ENCODE measurements around the gene NSMF. TPM values are rescaled to one million over a fixed set of nuclear protein-coding genes. Genes with fewer than 3 reads are reported as not detected.

The NSMF gene
- polyA plus RNA-seq, 1 donor (not counting 4 experiments of a cell fraction or from before 2014, with no cell fraction given) = 29.5 TPM

DNA sequence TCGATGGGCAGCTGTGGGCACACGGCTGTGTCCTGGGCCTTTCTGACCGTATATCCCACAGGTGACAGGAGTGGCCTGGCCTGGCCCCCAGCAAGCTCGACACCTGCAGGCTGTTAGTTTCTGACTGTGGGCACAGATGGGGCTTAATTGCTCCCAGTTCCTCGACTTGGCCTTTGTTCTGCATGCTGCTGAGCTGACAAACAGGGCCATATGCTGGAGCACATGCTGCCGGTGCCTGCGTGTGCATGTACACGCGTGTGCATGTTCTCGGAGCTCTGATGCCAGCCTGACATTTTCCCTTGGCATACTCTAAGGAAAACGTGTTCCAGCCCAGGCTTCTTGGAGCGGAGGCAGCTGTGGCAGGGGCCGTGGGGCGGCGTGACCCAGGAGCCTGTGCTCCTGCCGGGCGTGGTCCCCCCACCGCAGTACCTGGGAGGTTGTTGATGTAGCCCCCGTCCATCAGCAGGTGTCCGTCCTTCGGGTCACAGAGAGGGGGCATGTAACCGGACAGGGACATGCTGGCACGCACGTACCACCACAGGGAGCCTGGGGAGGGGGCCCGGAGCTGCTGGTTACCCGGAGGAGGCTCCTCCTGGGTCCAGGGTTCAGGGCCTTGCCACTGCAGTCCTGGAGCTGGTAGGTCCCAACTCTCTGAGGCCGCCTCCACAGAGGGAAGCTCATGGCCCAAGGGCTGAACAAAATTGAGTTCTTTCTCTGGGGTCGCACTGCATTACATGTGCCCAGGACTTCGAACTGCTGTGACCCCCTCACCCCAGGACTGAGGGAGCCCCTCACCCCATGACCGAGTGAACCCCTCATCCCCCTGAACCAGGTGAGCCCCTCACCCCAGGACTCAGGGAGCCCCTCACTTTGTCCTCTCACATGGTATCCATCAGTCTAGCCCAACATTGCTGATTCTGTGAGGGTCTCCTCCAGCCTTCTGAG lies 4.1 kb upstream of the NSMF start:
- Histone ChIP-seq H3K9me1 (ENCODE audit: control insufficient read depth, extremely low read depth, insufficient read depth, low read length) (no peaks in the 10 kb centered on the region), H3K4me3 (ENCODE audit: control insufficient read depth in 2 of 3, extremely low read depth in 1 of 3, insufficient read depth in 2 of 3, low read depth in 1 of 3, low read length in 3 of 3) (no peak overlapping the region), H3K36me3 (ENCODE audit: control insufficient read depth in 2 of 2, extremely low read depth in 1 of 2, insufficient read depth in 2 of 2, low read length in 2 of 2) (no peaks in the 10 kb centered on the region), H3K9me3 (ENCODE audit: control insufficient read depth, low read depth, low read length) (no peaks in the 10 kb centered on the region), H4K20me1 (ENCODE audit: control insufficient read depth, extremely low read depth, insufficient read depth, low read length) (no peaks in the 10 kb centered on the region), H3K27ac (ENCODE audit: control insufficient read depth, insufficient read depth, low read length) (no peak overlapping the region), H3K4me1 (ENCODE audit: control insufficient read depth, extremely low read depth, insufficient read depth, low read length) (peaks cover 4% of the 10 kb centered on the region), H3K4me2 (ENCODE audit: control insufficient read depth, extremely low read depth, insufficient read depth, low read depth, low read length) (no peak overlapping the region), H3K27me3 (ENCODE audit: control insufficient read depth, extremely low read depth, insufficient read depth, low read length) (peaks cover 15% of the 10 kb centered on the region), H3K9ac (ENCODE audit: control insufficient read depth, extremely low read depth, insufficient read depth, low read length) (no peak overlapping the region), H2AFZ (ENCODE audit: control insufficient read depth, low read length) (no peak overlapping the region), H3K79me2 (ENCODE audit: control insufficient read depth, insufficient read depth, low read length) (peaks cover 3% of the 10 kb centered on the region)
- TF ChIP-seq, protein P1, sequence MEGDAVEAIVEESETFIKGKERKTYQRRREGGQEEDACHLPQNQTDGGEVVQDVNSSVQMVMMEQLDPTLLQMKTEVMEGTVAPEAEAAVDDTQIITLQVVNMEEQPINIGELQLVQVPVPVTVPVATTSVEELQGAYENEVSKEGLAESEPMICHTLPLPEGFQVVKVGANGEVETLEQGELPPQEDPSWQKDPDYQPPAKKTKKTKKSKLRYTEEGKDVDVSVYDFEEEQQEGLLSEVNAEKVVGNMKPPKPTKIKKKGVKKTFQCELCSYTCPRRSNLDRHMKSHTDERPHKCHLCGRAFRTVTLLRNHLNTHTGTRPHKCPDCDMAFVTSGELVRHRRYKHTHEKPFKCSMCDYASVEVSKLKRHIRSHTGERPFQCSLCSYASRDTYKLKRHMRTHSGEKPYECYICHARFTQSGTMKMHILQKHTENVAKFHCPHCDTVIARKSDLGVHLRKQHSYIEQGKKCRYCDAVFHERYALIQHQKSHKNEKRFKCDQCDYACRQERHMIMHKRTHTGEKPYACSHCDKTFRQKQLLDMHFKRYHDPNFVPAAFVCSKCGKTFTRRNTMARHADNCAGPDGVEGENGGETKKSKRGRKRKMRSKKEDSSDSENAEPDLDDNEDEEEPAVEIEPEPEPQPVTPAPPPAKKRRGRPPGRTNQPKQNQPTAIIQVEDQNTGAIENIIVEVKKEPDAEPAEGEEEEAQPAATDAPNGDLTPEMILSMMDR (optimal IDR thresholded peaks at IDR 0.05 in 1 of 3, IDR thresholded peaks at IDR 0.05 in 1 of 3, conservative IDR thresholded peaks at IDR 0.05 in 1 of 3; ENCODE audit: extremely low read depth in 1 of 3, insufficient read depth in 2 of 3, low read length in 3 of 3) = no peak
- TF ChIP-seq EZH2 (IDR thresholded peaks at IDR 0.05; ENCODE audit: low read length) = no peak
- no peak for DNase-seq (ENCODE audit: low read depth, low spot score)
- dilution Hi-C loops (cut with MboI; ENCODE audit: extremely low pct_ligation_motif_present, low sequenced_read_pairs) = no loop called here
- FAIRE-seq = no peak

DNA sequence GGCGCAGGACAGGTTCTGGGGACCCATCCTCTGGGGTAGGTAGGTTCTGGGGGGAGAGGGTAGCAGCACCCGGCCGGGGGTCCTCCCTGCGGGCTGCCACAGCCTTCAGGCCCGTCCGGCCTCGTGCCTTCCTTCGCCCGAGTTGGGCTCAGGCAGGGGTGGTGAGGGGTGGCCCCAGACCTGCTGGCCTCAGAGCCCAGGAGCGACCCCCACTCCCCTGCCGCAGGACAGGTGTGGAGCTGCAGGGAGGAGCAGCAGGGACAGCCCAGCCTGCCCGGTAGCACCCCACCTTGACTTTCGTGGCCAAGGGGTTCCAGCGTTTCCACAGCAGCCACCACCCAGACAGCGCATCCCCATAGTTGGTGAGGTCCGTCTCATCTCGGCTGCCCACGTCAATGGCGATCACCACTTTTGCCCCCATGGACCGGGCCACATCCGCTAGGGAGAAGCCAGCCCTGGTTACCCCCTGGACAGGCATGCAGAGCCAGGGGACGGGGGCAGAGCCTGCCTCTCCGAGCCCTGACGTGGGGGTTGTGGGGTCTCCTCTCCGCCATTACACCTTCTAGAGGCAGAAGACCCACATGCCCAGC lies 3.4 kb upstream of the NSMF start:
- DNase-seq (ENCODE audit: low read depth, low spot score) = no peak
- dilution Hi-C loops (cut with MboI; ENCODE audit: extremely low pct_ligation_motif_present, low sequenced_read_pairs) = no loop called here

More for the DNA sequence above, 3.4 kb upstream of the NSMF start:
- no peak overlapping the region for H3K4me2 ChIP-seq (ENCODE audit: control insufficient read depth, extremely low read depth, insufficient read depth, low read depth, low read length)
- no peaks in the 10 kb centered on the region for H3K9me3 ChIP-seq (ENCODE audit: control insufficient read depth, low read depth, low read length)
- peaks cover 7% of the 10 kb centered on the region for H3K79me2 ChIP-seq (ENCODE audit: control insufficient read depth, insufficient read depth, low read length)
- H3K4me3 ChIP-seq (ENCODE audit: control insufficient read depth in 2 of 3, extremely low read depth in 1 of 3, insufficient read depth in 2 of 3, low read depth in 1 of 3, low read length in 3 of 3) = no peak overlapping the region
- no peak overlapping the region for H2AFZ ChIP-seq (ENCODE audit: control insufficient read depth, low read length)
- peaks cover 15% of the 10 kb centered on the region for H3K27me3 ChIP-seq (ENCODE audit: control insufficient read depth, extremely low read depth, insufficient read depth, low read length)
- no peaks in the 10 kb centered on the region for H4K20me1 ChIP-seq (ENCODE audit: control insufficient read depth, extremely low read depth, insufficient read depth, low read length)
- no peak overlapping the region for H3K27ac ChIP-seq (ENCODE audit: control insufficient read depth, insufficient read depth, low read length)
- no peaks in the 10 kb centered on the region for H3K36me3 ChIP-seq (ENCODE audit: control insufficient read depth in 2 of 2, extremely low read depth in 1 of 2, insufficient read depth in 2 of 2, low read length in 2 of 2)
- peaks cover 10% of the 10 kb centered on the region for H3K4me1 ChIP-seq (ENCODE audit: control insufficient read depth, extremely low read depth, insufficient read depth, low read length)
- no peaks in the 10 kb centered on the region for H3K9me1 ChIP-seq (ENCODE audit: control insufficient read depth, extremely low read depth, insufficient read depth, low read length)
- FAIRE-seq = no peak
- TF ChIP-seq EZH2 (IDR thresholded peaks at IDR 0.05; ENCODE audit: low read length) = no peak
- TF ChIP-seq, protein P1 (optimal IDR thresholded peaks at IDR 0.05 in 1 of 3, IDR thresholded peaks at IDR 0.05 in 1 of 3, conservative IDR thresholded peaks at IDR 0.05 in 1 of 3; ENCODE audit: extremely low read depth in 1 of 3, insufficient read depth in 2 of 3, low read length in 3 of 3) = no peak
- no peak overlapping the region for H3K9ac ChIP-seq (ENCODE audit: control insufficient read depth, extremely low read depth, insufficient read depth, low read length)

Measured in keratinocyte (primary cell).